ENCODE results near the gene LPAR3.
"Not testable (repeated sequence)": the region's sequence is repeated elsewhere in the genome, so short reads cannot be mapped to it uniquely, and the experiment has no call there.

The LPAR3 gene, protein sequence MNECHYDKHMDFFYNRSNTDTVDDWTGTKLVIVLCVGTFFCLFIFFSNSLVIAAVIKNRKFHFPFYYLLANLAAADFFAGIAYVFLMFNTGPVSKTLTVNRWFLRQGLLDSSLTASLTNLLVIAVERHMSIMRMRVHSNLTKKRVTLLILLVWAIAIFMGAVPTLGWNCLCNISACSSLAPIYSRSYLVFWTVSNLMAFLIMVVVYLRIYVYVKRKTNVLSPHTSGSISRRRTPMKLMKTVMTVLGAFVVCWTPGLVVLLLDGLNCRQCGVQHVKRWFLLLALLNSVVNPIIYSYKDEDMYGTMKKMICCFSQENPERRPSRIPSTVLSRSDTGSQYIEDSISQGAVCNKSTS

DNA sequence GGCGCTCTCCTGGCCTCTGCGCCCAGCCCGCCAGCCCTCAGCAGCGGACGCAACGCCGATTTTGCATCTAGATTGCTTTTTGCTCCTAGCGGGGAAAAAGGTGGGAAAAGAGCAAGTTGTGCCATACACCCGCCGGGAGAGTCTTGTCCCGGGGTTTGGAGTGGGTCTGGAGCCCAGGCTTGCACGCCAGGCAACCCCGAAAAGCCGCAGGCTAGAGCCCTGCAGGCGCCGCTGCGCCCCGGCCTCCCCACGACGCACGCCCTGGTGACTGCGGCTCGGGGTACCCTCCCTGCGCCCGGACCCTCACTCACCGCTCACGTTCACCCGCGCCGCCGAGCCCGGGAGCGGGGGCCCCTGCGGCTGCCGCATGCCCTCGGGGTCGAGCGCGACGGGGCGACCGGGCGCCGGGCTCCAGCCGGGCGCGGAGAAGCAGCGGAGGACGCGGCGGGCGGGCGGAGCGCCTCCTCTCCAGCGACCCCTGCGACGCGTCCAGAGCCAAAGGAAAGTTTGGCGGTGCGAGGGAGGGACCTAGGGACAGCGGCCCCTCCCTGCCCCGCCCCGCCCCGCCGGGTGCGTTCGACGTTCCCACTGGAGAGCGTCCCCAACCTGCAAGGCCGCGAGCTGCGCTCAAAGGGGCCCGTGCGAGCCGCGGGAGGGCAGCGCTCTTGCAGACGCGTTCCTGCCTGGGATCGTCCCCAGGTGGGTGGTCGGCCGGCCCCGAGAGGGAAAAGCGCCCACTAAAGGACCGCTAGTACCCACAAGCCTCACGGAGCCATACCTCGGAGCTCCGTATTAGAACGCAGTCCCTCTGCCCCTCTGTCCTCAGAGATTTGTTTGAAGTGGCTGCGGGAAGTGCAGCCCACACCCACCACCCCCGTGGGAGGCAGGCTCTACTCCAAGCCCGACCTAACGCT lies at the start of gene LPAR3:
LPAR3 (minus strand) TSS at position 502 of the 914 bp plus-strand sequence. CDS start 27,086 bp downstream, outside the sequence.
- DNase-seq, result no peak

DNA sequence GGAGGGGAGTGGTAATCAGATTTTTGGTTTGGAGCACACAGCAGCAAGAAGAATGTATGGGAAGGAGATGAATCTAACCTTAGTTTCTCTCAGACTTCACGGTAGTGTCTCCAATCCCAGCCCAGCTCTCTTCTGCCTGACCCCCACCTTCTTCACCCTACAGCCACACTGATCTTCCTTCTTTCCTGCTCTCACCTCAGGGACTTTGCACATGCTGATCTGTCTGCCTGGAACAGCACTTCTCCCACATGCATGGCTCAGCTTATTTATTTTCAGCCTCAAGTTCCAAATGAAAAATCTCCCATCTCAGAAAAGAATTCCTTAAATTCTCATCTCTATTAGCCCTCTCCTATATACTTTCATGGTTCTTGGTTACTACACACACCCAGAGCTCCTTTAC lies 48.8 kb upstream of the LPAR3 start:
- no peak for DNase-seq

DNA sequence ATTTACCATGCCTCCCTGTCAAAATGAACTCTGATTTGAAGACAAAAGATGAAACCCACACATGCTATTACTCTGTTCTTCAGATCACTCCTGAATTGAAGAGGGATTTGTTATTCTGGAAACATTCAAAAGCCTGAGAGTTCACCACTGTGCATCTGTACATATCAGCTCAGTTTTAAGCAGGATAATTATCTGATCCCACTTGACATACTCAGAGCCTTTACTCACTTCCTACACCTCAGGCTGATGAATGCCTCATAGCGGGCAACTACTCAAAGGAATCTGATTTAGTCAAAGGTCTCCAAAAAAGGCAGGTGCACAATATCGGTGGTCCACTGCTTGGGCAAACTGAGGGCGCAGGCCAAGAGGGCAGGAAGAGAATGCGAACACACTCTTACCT lies 47.5 kb upstream of the LPAR3 start:
- no peak for DNase-seq

DNA sequence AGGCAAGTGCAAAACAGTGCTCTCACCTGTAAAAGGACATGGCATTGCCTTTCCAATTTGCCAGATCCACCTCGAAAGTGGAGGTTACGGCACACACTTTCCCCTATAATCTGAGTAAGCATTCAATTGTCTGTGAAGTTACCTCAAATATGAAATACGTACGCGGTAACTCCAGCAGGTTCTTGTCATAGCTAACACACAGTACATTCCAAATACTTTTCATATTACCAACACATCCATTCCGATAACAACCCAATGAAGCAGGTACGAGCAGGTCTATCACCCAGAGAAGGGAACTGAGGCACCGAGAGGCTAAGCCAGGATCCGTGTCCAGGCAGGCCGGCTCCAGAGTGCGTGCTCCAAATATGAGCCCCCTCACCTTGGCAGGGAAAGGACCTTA lies 46.8 kb upstream of the LPAR3 start:
- DNase-seq, result no peak

DNA sequence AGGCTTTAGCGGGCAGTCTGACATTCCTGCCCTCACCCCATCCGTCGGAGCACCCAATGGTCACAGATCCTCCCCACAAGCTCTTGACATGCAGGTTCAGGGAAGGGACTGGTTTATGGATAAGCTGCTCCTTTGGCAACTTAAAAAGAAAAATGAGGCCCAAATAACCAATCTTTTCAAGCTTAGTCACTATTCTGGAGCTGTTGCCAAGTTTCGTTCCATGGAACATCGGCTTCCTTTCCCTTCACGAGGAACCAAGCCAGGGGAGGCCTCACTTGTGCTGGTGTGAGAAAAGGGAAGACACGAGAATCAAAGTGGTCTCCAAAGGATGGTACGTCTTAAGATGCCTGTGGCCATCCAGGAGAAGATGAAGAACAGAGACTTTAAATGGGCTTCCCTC lies 46.1 kb upstream of the LPAR3 start:
- DNase-seq, result no peak

DNA sequence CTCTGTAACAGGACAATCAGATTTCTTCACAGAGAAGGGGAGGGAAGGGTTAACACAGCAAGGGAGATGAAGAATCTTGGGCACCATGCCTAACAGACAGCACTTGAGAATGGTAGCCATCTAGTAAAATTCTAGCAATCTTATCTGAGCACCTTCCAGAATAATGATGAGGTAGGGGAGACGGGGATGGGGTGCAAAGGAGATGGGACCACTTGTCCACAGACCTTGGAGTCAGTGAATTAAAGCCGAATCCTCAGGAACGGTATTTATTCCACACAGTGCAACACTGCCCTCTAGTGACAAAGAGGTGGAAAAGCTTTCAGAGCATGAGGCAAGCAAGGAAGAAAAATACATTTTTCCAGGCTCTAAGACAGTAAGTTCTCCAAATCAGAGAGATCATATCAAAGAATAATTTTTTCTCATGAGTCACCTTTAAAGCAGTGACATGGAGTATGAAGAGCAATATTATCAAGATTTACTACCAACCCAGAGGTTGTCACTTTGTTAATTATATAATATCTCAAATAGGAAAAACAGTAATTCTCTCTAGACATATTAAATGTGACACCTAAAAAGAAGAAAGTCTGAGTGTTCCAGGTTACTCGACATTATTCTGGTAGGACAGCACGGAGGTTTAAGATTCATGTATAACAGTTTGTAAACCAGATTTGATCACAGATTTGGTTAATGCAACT lies 43.3 kb upstream of the LPAR3 start:
- peak; percentile 65 for DNase-seq

DNA sequence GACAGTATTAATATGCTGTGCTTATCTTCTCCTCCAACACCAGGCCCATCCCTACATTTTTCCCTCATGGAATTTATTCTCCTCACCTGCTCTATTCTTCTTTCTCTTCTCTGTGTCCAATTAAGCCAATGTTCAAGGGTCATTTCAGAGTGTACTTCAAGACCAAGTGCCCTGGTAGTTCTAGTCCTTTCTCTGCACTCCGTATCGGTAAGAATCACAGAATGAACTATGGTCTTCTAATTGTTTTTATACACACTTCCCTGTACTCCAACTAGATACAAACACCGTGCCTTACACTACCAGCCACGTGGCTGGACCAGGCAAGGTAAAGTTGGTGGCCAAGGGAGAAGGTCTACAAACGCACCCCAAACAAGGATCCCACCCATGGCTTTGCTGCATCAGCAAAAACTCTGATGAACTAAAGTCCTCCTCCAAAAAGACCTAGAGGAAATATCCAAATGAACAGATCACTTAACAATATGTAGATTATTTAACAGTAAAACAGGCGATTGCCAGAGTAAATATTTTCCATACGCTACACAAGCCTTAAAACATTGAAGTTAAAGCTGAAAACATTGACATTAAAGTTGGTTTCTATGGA lies 40.1 kb upstream of the LPAR3 start:
- no peak for DNase-seq

DNA sequence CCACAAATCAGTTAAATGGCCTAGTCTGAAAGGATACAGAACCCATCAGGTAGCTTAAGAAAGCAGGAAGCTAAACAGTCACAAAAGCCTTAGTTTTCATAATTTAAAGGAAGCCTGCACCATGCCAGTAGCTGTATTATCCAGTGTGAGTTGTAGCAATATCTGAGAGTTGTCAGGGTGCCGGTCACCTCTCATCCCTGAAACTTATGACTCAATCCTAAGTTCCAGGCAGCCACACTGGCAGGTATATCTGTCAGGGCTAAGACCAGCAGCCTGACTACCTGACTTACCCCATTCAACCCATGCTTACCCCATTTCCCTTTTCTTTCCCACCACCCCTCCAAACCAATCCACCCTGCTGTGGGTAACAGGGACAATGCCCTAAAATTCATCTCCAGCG lies 37.8 kb upstream of the LPAR3 start:
- no peak for DNase-seq

DNA sequence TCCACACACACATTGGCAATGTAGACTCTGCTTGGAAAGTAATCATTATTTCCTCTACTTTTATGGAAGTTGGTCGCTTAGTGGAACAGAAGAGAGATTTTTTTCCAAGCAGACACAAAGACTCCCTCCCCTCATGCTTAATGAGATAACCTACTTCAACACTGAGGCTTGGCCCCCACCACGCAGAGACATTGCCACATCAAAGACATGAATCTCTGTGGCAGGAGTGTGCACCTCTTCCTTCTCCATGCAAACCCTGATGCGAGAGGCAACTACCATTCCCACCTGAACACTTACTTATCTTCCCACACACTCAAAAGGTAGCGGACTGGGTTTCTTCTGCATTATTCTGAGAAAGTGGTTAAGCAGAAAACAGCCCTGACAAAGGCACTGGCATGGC lies 37.3 kb upstream of the LPAR3 start:
- DNase-seq, result no peak

DNA sequence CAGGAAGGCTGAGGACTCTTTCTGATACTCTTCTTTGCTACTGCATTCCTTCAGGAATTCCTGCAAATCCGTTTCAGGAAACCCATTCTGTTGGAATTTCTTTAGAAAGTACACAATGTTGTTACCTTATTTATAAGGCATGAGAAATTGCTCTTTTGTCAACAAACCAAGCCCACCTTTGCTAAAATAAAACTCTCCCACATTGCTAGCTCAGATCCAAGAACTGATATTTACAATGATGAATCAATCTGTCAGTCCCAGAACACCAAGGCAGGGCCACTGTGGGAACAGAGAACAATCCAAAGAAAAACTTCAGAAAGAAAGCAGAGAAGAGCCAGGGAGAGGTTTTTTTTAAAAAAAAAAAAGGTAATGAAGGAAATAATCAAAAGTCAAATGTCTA lies 36.6 kb upstream of the LPAR3 start:
- no peak for DNase-seq

DNA sequence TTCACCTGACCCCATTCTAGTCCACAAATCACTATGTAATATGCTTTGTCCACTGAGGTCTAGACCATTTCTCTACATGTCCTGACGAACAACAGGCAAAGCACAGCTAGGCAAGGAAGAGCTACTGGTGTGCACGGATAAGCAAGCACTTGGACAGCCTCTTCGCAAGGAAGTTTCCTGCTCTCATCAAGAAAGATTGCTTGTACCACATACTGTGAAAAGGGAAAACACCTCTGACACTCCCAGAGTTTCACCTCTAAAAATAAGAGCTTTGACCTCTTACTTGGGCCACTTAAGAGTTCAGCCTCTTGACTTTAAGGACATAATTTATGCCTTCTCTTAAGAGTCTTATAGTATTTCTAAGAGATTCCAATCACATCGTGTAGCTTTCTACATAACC lies 36.0 kb upstream of the LPAR3 start:
- no peak for DNase-seq

DNA sequence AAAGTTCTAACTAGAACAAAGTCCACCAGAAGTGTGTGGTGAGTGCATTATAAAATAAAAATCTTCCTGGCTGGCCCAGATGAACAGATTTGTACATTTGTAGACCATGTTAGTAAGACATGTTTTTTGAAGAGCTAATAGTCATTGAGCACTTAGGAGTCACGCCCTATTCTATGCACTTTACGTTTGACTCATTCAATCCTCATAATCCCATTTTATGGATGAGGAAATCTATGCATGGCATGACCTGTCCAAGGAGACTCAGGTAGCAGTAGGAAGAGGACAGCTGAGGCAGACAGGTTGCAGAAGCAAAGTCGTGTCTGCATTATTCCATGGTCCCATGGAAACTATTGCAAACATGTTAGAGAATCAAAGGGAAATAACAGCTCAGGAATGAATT lies 30.3 kb upstream of the LPAR3 start:
- DNase-seq, result no peak

DNA sequence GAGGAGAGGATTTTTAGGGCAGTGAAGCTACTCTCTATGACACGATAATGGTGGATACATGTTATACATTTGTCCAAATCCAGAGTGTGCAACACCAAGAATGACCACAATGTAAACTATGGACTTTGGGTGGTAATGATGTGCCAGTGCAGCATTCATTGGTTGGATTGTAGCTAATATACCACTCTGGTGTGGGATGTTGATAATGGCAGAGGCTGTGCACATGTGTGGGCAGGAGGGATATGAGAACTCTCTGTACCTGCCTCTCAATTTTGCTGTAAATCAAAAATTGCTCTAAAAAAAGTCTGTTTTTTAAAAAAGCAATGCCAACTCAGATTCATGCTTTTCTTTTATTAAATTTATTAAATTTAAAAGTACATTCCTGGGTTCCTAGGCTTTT lies 27.2 kb upstream of the LPAR3 start:
- DNase-seq, result no peak

DNA sequence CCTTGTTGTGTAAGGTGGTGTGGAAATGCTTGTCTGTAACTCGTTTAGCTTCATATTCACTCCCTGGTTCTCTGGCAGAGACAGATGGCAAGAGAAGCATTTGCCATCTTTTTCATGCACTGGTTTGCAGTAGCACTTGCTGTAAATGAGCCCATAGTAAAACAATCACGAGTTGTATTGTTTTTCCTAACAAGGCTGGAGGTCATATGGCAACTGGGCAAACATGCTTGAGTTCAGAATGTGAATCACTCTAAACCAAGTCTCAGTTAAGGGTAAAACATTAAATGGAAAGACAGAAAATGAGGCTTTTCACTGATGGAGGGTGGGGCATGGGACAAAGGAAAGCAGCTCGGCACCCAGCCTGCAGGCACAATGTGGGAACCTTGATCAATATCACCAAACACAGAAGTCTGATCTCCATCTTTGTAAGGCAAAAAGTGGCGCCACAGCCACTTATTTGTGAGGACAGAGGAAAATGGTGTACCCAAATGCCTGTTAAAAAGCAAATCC lies 26.5 kb upstream of the LPAR3 start:
- DNase-seq, result no peak

DNA sequence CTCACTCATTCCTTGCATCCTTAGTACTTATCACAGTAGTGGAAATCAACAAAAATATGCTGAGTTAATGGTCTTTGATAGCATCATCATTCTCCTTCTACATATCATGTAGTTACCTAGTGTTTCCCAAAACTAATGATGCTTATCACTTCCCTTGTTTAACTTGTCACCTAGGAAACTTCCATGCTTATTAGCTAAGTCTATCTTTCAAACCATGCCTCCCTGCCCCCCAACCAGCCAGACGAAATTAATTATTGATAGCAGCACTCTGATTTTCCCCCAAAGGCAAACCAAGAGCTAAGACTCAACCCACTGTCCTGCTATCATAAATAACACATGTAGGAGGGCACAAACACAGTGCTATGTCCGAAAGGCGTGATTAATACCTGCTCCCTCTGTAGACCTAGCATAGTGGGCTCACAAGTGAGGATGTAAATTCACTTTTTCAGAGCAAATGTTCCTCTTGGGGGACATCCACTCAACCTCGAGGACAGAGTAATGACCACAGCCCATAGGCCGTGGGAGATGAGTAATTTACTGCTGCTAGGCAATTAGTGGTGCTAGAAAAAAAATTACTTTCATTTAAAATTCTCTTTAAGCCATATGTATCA lies 25.8 kb upstream of the LPAR3 start:
- no peak for DNase-seq

DNA sequence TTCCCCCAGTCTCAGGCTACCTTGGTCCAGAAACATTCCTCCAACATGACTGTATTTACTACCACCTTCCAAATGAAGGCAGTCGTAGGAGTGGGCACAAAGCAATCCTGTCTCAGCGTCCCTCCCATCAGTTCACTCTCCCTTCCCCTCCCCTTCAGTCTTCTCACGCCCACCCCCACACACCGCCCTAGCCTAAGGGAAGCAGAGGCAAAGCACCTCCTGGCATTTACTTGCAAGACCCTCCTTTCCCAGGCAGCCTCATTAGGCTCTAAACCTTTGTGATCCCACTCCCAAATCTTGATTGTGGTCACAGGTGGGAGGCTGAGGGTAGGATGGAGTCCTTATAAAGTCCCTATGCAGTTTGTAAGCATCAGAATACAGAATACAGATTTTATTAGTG lies 23.9 kb upstream of the LPAR3 start:
- no peak for DNase-seq

DNA sequence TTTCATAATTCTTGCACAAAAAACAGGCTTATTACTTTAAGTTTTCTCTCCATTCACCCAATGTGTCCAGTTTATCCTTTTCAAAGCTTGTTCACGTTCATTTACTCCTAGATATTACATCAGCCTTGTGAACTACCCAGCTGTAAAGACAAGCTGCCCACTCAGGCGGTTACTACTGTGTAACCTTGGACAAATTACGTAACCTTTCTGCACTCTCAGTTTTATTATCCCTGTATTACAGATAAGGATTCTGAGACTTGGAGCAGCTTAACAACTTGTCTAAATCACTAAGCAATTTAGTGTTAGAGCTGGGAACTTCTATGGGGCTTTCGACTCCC lies 20.5 kb upstream of the LPAR3 start:
- no peak for DNase-seq

DNA sequence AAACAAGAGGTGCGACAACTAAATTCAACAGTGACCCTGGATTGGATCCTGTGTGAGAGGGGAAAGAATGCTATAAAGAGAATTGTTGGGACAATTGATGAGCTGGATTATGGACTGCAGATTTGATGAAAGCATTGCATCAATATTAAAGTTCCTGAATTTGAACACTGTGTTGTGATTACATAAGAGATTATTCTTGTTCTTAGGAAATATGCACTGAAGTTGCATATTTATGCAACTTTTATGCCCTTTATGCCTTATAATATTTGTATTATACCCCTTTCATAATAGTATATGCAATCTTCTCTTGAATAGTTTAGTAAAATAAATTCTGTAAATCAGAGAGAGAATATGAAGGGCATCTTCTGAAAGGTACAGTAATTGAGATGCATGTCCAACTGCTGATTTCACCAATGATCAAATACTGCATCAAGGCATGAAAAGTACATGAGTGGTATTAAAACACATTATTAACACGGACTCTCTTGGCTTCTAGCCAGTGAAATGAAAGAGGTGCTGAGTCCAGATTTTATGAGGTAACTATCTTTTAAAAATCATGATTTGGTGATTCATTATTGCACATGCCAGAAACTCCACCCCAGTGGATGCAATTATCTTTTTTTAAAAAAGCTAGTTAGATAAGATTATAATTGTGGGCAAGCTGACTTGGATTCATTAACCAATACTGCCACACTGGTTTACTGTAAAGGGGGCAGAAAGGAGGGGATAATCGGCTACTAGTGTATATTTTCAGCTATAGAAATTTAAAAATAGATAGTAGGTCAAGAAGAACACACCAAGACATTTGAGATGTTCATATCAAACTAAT lies 19.9 kb upstream of the LPAR3 start:
- DNase-seq, result no peak

DNA sequence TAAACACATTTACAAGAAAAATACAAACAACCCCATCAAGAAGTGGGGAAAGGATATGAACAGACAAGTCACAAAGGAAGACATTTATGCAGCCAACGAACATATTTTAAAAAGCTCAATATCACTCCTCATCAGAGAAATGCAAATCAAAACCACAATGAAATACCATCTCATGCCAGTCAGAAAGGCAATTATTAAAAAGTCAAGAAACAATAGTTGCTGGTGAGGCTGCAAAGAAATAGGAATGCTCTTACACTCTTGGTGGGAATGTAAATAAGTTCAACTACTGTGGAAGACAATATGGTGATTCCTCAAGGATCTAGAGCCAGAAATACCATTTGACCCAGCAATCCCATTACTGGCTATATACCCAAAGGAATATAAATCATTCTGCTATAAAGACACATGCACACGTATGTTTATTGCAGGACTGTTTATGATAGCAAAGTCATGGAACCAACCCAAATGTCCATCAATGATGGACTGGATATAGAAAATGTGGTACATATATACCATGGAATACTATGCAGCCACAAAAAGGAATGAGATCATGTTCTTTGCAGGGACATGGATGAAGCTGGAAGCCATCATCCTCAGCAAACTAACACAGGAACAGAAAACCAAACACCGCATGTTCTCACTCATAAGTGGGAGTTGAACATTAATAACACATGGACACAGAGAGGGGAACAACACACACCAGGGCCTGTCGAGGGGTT lies 15.9 kb upstream of the LPAR3 start:
- DNase-seq, result not testable (repeated sequence)

DNA sequence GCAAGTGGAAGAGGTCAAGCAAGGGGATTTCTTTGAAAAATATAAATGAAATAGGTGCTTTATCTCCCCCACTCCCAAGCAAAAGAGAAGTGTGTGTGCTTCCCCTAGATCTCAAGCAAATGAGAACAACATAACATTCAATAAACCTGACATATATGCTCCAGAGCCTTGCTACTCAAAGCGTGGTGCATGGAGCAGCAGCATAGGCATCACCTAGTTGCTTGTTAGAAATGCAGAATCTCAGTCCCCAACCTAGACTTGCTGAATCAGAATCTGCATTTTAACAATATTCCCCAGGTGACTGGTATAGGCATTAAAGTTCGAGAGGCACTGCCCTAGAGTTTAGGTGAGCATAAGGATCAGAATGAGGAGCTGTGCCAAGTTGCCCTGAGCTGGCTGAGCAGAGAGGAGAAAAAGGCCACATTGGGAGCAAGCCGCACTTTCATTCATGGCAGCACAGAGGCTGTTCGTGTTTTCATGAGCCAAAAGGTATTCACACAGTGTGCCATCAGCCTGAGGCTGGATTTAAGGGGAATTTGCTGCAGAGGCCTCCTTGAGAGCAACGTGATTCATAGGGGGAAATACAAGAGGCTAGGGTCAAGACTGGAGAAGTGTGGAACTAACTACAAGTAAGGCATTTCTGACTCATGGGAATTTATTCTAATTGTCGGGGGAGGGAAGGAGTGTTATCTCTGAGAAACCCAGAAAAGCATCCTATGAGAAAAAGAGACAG lies 14.3 kb upstream of the LPAR3 start:
- DNase-seq, result no peak

Data from NCI-H2171 treated with DMSO at 0.1 percent for 48 hours (cell line).